ENCODE measurements around the gene TMC8.
"Not testable (repeated sequence)": the region's sequence is repeated elsewhere in the genome, so short reads cannot be mapped to it uniquely, and the experiment has no call there.

TMC8 gene

DNA sequence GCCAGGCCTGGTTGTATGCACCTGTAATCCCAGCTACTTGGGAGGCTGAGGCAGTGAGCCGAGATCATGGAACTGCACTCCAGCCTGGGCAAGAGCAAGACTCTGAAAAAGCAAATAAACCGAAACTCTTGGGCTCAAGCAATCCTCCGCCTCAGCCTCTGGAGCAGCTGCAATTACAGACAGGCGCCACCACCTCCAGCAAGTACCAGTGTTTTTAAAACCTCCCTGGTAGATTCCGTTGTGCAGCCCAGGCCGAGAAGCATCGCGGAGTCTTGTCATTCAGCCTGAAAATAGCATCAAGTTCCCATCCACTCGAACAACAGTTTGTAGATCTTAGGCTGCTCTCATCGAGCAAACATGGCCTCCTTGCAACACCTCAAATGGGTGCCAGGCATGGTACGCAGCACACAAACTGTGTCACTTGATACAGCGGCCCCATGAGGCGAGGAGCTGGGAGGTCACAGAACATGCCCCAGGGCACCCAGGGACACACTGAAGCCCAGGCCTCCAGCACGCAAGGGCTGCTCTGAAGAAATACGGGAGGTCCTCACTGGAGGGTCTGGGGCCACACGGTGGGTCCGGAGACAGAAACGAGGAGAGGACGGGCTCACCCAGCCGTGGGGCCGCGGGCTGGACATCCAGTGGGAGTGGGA is 20.1 kb upstream of the TMC8 start:
- no peak for DNase-seq (ENCODE audit: low read depth)

DNA sequence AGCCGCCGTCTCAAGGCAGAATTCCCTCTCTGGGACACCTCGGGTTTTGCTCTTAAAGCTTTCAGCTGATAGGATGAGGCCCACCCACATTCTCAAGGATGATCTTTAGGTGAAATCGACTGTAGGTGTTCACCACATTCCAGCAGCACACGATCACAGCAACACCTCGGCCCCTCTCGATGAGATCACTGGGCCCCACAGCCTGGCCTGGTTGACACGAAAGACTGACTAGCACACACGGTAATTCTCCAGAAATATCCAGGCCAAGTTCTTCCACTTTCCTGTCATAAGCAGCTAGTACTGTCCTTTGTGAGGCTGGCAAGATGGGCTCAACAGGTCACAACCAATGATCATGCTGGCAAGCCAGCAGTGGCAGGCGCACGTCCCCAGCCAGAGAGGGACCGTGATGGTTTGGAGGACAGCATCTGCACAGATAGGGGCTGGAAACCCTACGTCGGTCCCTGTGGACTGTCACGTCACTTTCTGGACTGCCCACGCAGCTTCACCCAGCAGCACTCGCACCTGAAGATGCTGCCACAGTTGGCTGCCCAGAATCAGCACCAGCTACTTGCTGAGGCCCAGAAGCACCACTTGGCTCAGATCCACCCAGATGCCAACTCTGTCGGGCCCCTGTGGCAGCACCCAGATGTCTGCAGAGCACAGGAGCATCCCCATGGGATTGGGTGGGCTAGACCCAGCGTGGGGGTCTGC is 19.4 kb upstream of the TMC8 start:
- DNase-seq (ENCODE audit: low read depth): no peak

DNA sequence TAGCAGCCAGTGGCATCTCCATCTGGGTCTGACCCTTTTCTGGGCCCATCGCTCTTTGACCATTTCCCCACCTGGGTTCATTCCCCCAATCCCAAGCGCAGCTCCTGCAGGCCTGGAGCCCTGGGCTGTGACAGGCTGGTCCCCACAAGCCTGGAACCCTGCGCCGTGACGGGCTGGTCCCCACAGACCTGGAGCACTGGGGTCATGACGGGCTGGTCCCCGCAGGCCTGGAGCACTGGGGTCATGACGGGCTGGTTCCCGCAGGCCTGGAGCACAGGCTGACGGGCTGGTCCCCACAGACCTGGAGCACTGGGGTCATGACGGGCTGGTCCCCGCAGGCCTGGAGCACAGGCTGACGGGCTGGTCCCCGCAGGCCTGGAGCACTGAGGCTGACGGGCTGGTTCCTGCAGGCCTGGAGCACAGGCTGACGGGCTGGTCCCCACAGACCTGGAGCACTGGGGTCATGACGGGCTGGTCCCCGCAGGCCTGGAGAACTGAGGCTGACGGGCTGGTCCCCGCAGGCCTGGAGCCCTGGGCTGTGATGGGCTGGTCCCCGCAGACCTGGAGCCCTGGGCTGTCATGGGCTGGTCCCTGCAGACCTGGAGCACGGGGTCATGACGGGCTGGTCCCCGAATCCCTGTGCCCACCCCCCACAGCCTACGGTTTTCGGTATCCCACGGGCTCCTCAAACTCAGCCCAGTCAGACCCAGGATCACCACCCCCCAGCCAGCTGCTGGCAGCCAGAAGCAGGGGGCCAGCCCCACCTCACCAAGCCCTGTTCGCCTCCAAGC is 18.6 kb upstream of the TMC8 start:
- DNase-seq (ENCODE audit: low read depth): no peak

DNA sequence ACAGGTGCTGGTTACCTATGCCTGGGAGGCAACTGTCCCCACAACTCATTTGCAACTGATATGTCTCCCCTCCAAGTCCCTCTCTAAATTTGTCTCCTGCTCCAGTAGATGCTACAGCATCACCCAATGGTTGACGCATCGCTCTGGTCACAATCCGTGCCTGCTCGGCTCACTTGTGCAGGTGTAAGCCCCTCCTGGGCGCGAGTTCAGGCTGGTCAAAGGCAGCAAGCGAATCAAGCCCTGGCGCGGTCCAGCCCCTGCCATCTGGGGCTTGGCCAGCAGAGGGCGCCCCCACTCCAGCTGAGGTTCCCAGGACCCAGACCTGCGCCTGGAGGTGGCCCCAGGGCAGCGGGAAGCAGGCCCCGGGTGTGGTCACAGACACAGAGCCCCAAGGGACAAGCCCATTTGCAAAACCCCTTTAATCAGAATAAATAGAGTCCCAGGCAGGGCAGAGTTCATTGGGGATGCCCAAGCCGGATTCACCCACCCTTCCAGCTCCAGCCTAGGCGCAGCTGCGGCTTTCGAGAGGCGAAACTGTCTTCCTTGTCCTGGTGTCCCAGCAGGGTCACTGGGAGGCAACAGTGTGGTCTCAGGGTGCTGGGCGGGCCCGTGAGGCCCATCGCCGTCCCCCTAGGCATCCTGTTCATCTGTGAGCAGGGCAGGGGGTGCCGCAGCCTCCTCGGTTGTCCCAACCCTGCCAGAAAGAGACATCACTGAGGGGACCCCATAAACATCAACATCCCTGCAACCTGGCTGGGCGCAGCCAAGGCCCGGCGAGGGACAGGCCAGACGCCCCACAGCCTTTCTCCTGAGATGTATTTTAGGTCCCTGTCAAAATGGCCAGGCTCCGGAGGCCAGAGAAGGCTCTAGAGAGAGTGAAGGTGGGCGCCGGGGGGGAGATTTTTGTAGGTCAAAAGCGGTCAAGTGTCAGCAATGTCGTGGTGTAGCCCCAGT is 17.8 kb upstream of the TMC8 start:
- peak; percentile 54 for DNase-seq (ENCODE audit: low read depth)

DNA sequence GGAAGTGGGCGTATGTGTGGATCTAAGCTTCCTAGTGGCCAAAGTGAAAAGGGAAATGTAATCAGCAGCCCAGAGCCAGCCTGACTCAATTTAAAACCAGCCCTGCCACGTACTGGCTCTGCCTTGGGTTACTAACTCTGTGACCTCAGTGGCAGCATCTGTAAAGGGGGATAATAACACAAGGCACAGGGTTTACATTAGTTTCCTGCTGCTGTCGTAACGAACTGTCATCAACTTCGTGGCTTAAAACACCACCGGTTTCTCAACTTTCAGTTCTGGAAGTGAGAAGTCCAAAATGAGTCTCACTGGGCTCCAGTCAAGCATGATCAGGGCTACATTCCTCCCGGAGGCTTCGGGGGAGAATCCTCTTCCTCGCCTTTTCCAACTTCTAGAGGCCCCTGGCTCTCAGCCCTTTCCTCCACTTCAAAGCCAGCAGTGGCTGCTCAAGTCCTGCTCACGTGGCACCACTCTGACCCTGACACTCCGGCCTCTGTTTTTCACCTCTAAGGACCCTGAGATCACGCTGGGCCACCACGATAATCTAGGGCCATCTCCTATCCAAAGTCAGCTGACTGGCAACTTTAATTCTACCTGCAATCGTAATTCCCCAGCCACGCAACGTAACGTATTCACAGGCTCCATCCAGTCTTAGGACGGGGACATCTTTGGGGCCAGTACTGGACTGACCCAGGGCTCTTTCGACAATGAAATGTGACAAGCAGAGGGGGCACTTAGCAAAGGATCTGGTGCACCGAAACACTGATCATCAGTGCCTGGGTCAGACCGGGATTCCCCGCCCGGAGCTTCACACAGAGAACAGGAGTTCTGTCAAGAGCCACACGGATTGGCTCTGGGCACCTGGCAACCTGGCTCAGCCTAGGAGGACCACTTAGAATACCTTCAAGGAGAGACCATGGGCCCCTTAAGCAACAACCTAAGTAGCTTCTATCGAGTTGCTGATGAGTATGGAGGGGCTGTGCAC is 16.5 kb upstream of the TMC8 start:
- DNase-seq (ENCODE audit: low read depth): no peak

DNA sequence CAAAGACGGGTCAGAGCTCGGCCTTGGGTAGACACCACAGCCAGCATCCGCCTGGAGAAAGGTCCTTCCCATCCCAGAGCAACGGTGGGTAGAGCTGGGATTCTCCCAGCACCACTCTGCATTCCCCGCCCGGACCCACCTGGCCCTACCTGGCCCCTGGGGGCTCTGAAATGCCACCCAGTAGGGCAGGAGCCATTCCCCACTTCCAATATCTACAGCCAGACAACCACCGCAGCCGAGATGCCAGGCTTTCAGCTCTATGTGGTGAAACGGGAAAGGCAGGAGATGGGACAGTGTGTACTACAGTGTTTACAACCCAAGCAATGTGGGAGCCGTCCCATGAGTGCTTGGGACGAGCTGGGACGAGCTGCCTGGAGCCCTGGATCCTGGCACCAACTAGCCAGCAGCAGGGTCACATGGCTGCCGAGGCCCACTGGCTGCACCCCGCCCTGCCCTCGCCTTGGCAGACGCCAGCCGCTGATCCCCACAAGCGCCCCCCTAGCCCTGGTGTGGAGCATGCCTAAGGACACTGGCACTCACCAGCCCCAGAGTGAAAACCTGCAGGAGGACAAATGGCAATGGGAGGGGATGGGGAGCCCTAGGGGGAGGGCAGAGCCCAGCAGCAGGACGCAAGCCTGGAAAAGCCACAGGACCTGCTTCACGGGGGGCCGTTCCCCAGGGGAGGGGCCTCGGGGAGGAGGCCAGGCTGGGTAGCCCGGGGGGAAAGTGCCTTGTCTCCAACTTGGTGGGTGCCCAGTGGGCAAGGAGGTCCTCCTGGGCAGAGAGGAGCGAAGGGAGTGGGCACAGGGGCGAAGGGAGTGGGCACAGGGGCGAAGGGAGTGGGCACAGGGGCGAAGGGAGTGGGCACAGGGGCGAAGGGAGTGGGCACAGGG is 15.5 kb upstream of the TMC8 start:
- no peak for DNase-seq (ENCODE audit: low read depth)

DNA sequence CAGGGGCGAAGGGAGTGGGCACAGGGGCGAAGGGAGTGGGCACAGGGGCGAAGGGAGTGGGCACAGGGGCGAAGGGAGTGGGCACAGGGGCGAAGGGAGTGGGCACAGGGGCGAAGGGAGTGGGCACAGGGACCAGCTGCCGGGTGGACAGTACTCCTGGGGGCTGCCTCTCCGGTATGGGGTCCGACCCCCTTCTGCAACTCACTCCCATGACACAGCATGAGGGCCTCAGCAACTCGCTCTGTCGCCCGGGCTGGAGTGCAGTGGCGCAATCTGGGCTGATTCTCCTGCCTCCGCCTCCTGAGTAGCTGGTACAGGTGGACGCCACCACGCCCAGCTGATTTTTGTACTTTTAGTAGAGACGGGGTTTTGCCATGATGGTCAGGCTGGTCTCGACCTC is 14.8 kb upstream of the TMC8 start:
- not testable (repeated sequence) for DNase-seq (ENCODE audit: low read depth)

DNA sequence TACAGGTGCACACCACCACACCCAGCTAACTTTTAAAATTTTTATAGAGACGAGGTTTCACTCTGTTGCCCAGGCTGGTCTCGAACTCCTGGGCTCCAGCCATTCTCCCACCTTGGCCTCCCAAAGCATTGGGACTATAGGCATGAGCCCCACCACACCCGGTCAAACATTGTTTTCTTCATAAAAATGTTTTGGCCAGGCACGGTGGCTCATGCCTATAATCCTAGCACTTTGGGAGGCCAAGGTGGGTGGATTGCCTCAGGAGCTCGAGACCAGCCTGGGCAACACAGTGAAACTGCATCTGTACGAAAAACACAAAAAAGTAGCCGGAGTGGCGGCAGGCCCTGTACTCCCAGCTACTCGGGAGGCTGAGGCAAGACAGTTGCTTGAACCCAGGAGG is 14.2 kb upstream of the TMC8 start:
- no peak for DNase-seq (ENCODE audit: low read depth)

DNA sequence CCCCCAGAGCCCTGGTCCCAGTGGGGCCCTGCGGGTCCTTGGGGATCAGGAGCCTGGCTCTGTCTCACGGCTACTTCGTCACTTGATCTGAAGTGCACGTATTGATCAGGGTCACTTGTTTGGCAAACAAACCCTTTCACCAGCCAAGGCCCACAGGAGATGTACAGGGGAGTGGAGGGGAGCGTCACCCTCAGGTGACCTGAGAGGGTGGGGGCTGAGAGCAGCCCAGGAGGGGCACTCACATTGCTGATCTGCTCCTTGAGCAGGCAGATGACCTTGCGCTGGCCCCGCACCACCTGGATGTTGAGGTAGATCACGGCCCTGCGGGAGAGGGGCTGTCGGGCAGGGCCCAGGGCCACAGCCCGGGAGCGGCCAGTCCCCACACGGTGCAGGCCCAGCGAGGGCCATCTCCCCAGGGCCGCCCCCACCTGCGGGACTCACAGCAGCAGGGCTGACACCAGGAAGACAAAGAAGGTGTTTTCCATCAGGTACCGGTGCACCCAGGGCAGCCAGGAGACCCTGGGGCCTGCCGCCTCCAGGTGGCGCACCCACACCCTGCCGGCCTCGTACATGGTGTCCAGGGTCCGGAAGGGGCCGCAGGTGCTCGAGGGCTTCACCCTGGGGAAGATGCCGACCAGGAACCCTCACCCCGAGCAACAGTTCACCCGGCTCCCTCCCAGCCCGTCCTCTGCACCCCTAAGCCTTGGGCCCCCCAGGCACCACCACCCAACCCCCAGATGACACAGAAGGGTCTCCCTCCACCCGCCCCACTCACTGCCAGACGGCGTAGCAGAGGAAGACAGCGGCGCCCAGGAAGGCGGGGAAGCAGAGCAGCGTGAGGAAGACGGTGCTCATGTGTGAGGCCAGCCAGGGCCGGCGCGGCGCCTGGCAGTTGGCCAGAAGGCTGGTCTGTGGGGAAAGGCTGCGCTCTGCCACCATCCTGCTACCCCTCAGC is 13.3 kb upstream of the TMC8 start:
- peak; percentile 16 for DNase-seq (ENCODE audit: low read depth)

DNA sequence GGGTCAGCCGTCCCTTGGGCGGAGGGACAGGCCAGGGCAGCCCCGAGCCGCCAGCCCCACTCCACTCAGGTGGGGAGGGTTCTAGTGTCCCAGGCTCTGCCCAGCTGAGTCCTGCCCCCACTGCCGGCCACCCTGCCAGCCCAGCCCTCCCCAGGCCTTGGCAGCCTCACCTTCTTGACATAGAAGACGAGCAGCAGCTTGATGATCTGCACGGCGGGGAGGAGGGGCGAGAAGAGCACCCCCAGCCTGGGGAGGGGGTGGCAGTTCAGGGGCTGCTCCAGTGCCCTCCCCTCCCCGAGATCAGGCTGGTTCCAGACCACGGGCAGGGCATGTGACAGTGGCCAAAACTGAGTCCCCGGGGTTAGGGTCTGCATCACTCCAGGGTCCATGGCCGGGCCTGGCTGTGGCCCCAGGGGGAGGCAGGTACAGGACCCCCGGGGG is 11.8 kb upstream of the TMC8 start:
- no peak for DNase-seq (ENCODE audit: low read depth)

DNA sequence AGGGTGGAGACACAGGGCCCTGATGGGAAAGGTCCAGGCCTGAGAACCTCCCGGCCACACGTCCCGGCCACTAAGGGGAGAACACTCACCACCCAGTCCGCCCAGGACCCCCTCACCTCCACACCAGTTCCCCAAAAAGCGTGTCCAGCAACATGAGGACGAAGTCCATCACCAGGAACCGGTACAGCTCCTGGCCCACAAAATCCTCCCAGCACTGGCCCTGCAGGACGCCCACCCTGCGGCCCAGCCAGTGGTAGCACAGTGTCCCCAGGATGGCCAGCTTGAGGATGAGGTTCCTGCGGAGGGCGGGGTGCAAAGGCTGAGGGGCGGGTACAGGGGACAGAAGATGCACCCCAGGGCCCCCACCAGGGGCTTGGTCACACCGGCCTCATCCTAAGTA is 10.0 kb upstream of the TMC8 start:
- no peak for DNase-seq (ENCODE audit: low read depth)

DNA sequence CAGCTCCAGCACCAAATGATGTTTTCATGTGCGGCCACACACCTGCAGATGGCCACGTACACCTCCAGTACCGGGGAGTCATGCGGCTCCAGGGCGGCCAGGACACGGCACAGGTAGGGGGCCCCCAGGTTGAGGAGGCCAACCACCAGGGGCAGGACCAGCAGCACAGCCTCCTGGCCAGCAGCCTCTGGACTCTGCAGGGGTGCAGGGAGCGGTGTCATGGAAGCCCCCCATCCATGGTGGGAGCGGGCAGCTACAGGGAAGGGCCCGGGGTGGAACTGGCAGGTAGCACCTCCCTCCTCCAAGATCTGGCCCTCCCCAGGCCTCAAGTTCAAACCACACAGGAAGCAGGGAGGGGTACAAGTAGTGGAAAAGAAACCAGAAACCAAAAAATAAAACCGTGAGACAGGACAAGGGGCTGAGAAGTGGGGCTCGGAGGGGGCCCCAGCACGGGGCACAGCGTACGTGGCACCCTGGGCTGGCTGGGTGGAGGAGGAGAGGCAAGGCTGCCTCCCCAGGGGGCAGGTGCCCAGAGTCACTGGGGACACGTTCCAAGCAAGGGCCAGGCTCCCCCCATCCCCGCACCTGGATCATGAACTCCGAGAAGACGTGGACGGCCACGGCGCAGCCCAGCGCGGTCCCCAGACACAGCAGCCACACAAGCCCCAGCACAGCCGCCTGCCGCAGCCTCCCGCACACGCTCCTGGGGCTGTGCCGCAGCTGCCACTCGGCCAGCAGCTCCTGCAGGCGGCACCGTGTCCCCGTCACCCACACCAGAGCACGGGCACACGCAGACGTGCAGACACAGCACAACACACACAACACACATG is 9.4 kb upstream of the TMC8 start:
- DNase-seq (ENCODE audit: low read depth): no peak

DNA sequence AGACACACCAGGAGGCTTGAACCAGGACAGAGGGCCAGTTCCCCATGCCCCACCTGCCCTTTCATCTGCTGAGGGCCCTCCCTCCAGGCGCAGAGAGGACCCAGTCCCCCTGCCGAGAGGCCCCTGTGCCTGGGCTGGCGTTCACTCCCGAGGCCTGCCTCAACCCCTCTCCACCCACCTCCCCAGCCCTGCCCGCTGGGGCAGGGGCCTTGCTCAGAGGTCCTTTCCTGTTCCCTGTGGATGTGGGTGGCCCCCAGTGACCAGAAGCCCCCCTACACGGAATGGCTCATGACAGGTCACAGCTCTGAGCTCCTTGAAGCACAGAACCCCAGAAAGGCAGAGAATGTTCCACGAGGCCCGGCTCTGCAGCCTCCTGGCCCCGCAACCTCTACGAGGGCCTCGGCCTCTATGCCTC is 8.8 kb upstream of the TMC8 start:
- no peak for DNase-seq (ENCODE audit: low read depth)

DNA sequence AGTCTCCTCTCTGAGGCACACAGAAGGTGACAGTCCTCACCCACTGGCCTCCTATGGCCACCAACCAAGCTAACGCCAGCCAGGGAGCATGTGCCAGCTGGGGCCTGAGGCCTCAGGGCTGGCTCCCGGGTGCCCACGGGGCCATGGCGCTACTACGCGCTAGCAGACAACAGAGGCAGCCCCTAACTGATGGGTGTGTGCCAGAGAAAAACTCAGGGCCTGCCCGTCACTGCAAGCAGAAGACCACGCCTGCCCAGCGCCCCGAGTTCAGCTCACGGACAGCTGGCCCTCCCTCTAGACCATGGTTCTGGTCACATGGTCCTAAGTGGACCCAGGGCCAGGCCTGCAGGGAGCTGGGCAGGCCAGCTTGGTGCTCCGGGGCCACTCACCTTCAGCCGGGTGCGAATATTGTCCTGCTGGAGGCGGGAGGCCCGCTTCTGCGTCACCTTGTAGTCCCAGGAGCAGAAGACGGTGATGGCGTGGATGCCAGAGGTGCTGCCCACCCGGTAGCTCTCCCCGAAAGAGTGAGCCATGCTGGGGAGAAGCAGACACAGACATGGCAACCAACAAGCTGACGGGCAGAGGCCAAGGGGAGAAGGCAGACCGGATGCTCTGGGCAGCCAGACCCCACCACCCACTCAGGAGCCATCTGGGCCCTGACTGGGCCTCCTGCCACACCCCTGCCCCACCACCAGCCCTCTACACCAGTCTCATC is 8.2 kb upstream of the TMC8 start:
- DNase-seq (ENCODE audit: low read depth): no peak

DNA sequence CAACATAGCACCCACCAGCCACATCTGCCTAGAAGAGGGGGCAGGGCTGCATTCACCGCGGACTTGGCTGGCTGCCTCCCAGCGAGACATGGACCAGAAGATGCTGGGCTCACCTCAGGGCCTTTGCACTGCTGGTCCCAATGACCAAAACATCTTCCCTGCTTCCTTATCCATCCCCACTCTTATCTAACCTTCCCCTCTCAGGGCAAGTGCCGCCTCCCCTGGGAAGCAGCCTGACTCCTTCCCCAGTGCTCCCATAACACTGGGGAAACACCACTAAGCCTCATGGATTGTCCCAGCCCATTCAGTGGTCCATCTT is 7.7 kb upstream of the TMC8 start:
- DNase-seq (ENCODE audit: low read depth): no peak

DNA sequence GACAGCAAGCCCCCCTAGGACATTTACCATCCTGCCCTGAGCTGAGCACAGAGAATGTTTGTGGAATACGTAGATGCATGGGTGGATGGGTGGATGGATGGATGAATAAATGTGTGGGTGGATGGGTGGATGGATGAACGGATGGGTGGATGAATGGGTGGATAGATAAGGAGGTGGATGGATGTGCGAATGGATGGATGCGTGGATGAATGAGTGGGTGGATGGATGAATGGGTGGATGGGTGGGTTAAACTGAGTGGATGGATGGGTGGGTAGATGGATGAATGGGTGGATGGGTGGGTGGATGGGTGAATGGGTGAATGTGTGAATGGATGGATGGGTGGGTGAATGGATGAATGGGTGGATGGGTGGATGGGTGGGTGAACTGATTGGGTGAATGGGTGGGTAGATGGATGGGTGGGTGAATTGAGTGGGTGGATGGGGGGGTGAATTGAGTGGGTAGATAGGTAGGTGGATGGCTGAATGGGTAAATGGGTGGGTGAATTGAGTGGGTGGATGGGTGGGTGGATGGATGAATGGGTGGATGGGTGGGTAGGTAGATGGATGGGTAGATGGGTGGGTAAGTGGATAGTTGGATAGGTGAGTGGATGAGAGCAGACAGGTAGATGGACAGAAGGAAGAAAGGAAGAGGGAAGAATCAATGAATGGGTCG is 7.2 kb upstream of the TMC8 start:
- DNase-seq (ENCODE audit: low read depth): no peak

All from EH (cell line).